Gastrocnemius medialis (tissue), 4 donors: Measurements from ENCODE around the gene DUOX1. TPM values are rescaled to one million over a fixed set of nuclear protein-coding genes. Genes with fewer than 3 reads are reported as not detected.
"Not testable (repeated sequence)": the region's sequence is repeated elsewhere in the genome, so short reads cannot be mapped to it uniquely, and the experiment has no call there.

ENCODE experiments used
- ATAC-seq, 2 donors: fragments of 150-250 bp; one replicate each; pipeline ENCODE4 v1.9.1; 2016
- DNase-seq, 2 donors: peaks; one replicate each; pipeline ENCODE4 v3.0.0-alpha.2; 2019
- H3K27ac ChIP-seq, 4 donors: fragments of 200-600 bp; sonication (generic); 1 replicate in 1 of 4; 2 replicates in 3 of 4; pipeline ENCODE4 v1.5.1; 2016 to 2018; ENCODE audit warnings: mild to moderate bottlenecking in 2 of 4, moderate library complexity in 1 of 4
- H3K27me3 ChIP-seq, 3 donors: fragments of 200-600 bp; sonication (generic) in 2 of 3; 1 replicate in 1 of 3; 2 replicates in 2 of 3; pipeline versions ENCODE4 v1.5.1 to v1.6.0; 2016 to 2019; ENCODE audit warnings: mild to moderate bottlenecking in 1 of 3, moderate library complexity in 1 of 3
- H3K36me3 ChIP-seq, 2 donors: fragments of 200-600 bp; sonication (generic) in 1 of 2; one replicate each; pipeline ENCODE4 v1.5.1; 2017 to 2018
- H3K4me1 ChIP-seq, 2 donors: fragments of 200-600 bp; sonication (generic) in 1 of 2; one replicate each; pipeline ENCODE4 v1.5.1; 2016 to 2017; ENCODE audit warnings: mild to moderate bottlenecking in 2 of 2
- H3K4me3 ChIP-seq, 4 donors: fragments of 200-600 bp; sonication (generic) in 3 of 4; 1 replicate in 1 of 4; 2 replicates in 3 of 4; pipeline ENCODE4 v1.5.1; 2016 to 2019; ENCODE audit warnings: mild to moderate bottlenecking in 2 of 4
- H3K9me3 ChIP-seq, 3 donors: fragments of 200-600 bp; sonication (generic) in 2 of 3; 1 replicate in 1 of 3; 2 replicates in 2 of 3; pipeline ENCODE4 v1.5.1; 2016 to 2019
- POLR2A ChIP-seq, 2 donors: fragments of 450-650 bp; IDR thresholded peaks; one replicate each; pipeline ENCODE4 v1.6.1; 2017; ENCODE audit warnings: antibody characterized with exemption in 2 of 2, mild to moderate bottlenecking in 2 of 2, moderate library complexity in 2 of 2
- in situ Hi-C, 4 donors: fragments of 200-750 bp; cut with MboI; loops; one replicate each; pipeline versions ENCODE4 v1.15.0 to v1.8.0; 2017; ENCODE audit warnings: low sequenced_read_pairs in 4 of 4
- intact Hi-C: fragments of 100-400 bp; cut with DNase I; formaldehyde crosslinking; loops from one replicate; pipeline ENCODE4 v1.15.1; 2023; ENCODE audit warnings: low total_unique reads
- total RNA-seq, 4 donors: library from RNA; depleted of rRNA; stranded (reverse); fragments of >200 nt; gene quantifications; one replicate each; pipeline versions ENCODE4 v1.1.0 to v1.2.3, GENCODE V29; 2016
- TF ChIP-seq, protein P1 (sequence below), 5 experiments: fragments of 450-650 bp in 3 of 5; fragments of 200-600 bp in 2 of 5; sonication (generic) in 2 of 5; IDR thresholded peaks in 4 of 5; conservative IDR thresholded peaks in 1 of 5; 1 replicate in 4 of 5; 2 replicates in 1 of 5; pipeline ENCODE4 v1.5.1; 2016 to 2019; ENCODE audit warnings: antibody characterized with exemption in 5 of 5, mild to moderate bottlenecking in 3 of 5, moderate library complexity in 3 of 5

Gene DUOX1
- total RNA-seq, 4 donors from 2014 or later, result 0.07 to 0.56 (median 0.13) TPM; not detected in 1

DNA sequence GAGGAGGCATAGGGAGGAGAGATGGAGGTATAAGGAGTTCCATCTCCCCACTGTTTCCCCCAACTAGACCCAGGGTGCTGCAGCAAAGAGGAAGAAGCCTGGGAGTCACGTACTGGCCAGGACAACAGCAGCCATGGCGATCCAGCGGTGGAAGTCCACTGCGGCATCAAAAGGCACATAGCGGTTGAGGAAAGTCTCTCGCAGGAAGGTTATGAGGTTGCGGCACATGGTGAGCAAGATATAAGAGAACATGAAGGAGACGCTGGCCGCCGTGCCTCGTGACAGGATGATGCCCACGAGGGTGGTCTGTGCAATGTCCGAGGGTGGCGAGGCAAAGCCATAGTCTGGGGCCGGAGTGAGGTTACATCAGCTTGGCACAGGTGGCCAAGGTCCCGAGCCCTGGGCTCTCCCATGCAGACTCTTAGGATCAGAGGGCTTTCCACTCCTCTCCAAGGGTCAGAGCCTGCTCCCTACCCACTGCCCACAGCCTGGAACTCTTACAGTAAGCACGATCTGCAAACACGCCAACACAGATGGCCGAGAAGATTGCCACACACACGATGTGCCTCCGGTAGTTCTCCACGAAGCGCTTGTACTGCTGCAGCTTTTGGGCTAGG is 30.1 kb upstream of the DUOX1 start:
- Histone ChIP-seq H3K9me3 (no peaks in the 10 kb centered on the region), H3K36me3 (no peaks in the 10 kb centered on the region), H3K4me3 (no peak overlapping the region), H3K4me1 (no peaks in the 10 kb centered on the region), H3K27me3 (no peaks in the 10 kb centered on the region), H3K27ac (no peak overlapping the region)
- DNase-seq, result no peak
- ATAC-seq, result no peak
- in situ Hi-C loops (no loop called here), intact Hi-C loops (no loop called here)
- TF ChIP-seq POLR2A (IDR thresholded peaks at IDR 0.05), result no peak
- TF ChIP-seq, protein P1, sequence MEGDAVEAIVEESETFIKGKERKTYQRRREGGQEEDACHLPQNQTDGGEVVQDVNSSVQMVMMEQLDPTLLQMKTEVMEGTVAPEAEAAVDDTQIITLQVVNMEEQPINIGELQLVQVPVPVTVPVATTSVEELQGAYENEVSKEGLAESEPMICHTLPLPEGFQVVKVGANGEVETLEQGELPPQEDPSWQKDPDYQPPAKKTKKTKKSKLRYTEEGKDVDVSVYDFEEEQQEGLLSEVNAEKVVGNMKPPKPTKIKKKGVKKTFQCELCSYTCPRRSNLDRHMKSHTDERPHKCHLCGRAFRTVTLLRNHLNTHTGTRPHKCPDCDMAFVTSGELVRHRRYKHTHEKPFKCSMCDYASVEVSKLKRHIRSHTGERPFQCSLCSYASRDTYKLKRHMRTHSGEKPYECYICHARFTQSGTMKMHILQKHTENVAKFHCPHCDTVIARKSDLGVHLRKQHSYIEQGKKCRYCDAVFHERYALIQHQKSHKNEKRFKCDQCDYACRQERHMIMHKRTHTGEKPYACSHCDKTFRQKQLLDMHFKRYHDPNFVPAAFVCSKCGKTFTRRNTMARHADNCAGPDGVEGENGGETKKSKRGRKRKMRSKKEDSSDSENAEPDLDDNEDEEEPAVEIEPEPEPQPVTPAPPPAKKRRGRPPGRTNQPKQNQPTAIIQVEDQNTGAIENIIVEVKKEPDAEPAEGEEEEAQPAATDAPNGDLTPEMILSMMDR (IDR thresholded peaks at IDR 0.05 in 4 of 5, conservative IDR thresholded peaks at IDR 0.05 in 1 of 5), result no peak

- H3K4me1 ChIP-seq, result no peaks in the 10 kb centered on the region
- intact Hi-C loops, result no loop called here
- no peak for DNase-seq
- H3K36me3 ChIP-seq, result no peaks in the 10 kb centered on the region
- TF ChIP-seq, protein P1 (IDR thresholded peaks at IDR 0.05 in 4 of 5, conservative IDR thresholded peaks at IDR 0.05 in 1 of 5), result no peak
- no peak for TF ChIP-seq POLR2A (IDR thresholded peaks at IDR 0.05)
- no peaks in the 10 kb centered on the region for H3K9me3 ChIP-seq
- no peak overlapping the region for H3K27ac ChIP-seq
- H3K4me3 ChIP-seq, result no peak overlapping the region
- ATAC-seq, result no peak
- no peaks in the 10 kb centered on the region for H3K27me3 ChIP-seq
- in situ Hi-C loops, result no loop called here
These were observed 28.7 kb upstream of the DUOX1 start for GRCh38 chr15:45100884-45101625.

DNA sequence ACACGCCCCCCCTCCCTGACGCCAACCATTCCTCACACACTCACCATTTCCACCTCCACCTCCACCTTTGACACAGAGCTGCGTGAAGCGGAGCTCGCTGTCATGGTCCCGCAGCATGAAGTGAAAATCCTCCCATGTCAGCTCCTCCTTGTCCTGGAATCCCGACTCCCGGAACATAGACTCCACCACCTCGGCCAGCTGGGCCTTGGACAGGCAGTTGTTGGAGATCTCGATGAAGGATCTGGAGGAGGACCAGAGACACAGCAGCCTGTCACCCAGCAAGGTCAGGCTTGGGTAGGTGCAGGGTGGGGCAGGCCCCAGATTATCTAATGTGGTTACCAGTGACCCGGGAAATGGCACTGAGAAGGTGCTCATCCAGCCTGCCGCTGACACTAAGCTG is 28.0 kb upstream of the DUOX1 start:
- DNase-seq (no peak), ATAC-seq (no peak)
- Histone ChIP-seq H3K4me1 (no peaks in the 10 kb centered on the region), H3K36me3 (no peaks in the 10 kb centered on the region), H3K27ac (no peak overlapping the region), H3K4me3 (no peak overlapping the region), H3K9me3 (no peaks in the 10 kb centered on the region), H3K27me3 (no peaks in the 10 kb centered on the region)
- no peak for TF ChIP-seq POLR2A (IDR thresholded peaks at IDR 0.05)
- TF ChIP-seq, protein P1 (IDR thresholded peaks at IDR 0.05 in 4 of 5, conservative IDR thresholded peaks at IDR 0.05 in 1 of 5), result no peak
- in situ Hi-C loops (no loop called here), intact Hi-C loops (no loop called here)

DNA sequence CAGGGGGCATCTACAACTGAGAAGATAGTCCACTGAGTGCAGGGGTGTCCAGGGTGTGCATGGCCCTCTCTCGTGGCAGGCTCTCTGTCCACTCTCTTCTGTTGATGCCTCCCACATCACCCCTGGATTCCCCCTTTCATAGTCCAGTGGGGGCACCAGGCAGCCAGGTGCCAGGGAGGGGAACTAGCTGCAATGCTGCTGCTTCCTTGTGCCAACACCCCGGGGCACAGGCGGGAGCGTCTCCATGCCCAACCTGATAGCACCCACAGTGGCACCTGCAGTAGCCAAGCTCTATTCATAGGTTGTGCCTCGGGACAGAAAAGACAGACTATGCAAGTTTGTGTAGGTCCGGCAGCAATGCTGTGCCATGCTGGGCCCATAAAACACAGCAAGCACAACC is 27.6 kb upstream of the DUOX1 start:
- ATAC-seq, result no peak

DNA sequence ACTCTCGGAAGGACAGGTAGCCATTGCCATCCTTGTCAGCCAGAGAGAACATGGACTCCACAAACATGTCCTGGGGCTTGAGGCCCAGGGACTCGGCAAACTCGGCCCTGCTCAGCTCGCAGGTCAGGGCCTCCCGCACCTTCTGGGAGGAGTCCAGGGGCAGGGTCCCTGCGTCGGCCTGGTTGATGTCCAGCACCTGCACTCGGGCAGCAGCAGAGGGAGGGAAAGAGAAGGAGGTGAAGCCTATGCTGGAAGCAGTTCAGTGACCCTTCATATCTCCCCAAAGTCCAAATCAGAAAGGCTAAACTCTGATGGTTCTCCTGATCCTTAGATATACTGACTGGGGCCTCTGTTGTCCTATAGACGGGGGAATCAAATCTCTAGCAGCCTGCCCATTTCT is 25.6 kb upstream of the DUOX1 start:
- in situ Hi-C loops, intact Hi-C loops, H3K4me1 ChIP-seq, H3K9me3 ChIP-seq, ATAC-seq, H3K27ac ChIP-seq, H3K4me3 ChIP-seq, H3K27me3 ChIP-seq, DNase-seq, H3K36me3 ChIP-seq: not testable (repeated sequence)

More for the DNA sequence above, 27.6 kb upstream of the DUOX1 start:
- no peak for DNase-seq
- no peaks in the 10 kb centered on the region for H3K4me1 ChIP-seq
- no peaks in the 10 kb centered on the region for H3K9me3 ChIP-seq
- no peaks in the 10 kb centered on the region for H3K27me3 ChIP-seq
- no peak overlapping the region for H3K4me3 ChIP-seq
- no peak overlapping the region for H3K27ac ChIP-seq
- intact Hi-C loops (no loop called here), in situ Hi-C loops (no loop called here)
- TF ChIP-seq, protein P1 (IDR thresholded peaks at IDR 0.05 in 4 of 5, conservative IDR thresholded peaks at IDR 0.05 in 1 of 5), result no peak
- TF ChIP-seq POLR2A (IDR thresholded peaks at IDR 0.05), result no peak
- no peaks in the 10 kb centered on the region for H3K36me3 ChIP-seq
